COLO668 (cell line): Measurements from ENCODE around the gene ANKS1B.

Experiments
- DNase-seq: peaks from one replicate; lab custom pipeline; 2025; ENCODE audit not compliant: unreplicated experiment; lab: John Stamatoyannopoulos, UW

The ANKS1B gene

DNA sequence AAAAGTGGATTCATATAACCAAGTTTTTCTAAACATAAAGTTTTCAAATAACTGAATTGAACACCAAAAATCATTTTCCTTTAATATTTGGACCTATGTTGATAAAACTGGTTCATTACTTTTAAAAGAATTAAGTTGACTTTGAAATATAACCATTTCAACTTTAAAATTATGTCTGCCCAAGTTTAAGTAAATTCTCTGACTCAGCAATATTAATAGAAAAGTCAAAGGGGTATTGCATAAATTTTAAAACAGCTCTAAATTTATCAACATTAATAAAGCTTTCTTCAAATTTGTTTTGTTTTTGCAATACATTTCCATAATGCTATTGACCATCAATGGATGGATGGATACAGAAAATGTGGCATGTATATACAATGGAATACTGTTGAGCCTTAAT is 505.6 kb downstream of the ANKS1B start:
- no peak for DNase-seq

- DNase-seq, result no peak
These were observed 507.8 kb downstream of the ANKS1B start for GRCh38 chr12:99476956-99477355.

DNA sequence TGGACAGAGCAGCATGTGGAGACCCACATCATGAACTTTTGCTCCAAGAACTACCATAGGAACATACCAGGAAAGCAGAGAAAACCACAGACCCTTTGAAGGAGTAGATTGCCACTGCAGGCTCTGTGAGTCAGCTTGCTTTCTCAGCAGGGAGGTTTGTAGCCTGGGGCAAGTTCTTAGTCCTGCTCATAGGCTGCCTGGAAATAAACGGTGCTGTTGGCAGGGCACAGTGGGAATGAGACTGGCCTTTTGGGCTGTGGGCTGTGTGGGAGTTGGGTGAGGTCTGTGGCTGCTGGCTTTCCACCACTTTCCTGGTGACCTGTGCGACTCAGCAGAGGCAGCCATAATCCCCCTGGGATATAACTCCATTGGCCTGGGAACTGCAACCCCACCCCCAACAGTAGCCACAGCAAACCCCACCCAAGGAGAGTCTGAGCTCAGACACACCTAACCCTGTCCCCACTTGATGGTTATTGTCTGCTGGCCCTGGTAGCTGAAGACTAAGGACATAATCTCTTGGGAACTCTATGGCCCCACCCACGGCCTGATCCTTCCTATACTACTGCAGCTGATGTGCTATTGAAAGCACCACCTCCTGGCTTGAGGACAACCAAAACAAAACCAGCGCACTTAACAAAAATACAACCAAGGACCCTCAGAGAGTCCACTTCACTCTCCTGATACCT is 529.2 kb downstream of the ANKS1B start:
- DNase-seq, result no peak

- no peak for DNase-seq
These were observed 530.1 kb downstream of the ANKS1B start for GRCh38 chr12:99454539-99455172.

- no peak for DNase-seq
These were observed 530.7 kb downstream of the ANKS1B start for GRCh38 chr12:99453836-99454538.

GRCh38 chr12:99450036-99450630 is 534.6 kb downstream of the ANKS1B start:
- DNase-seq, result no peak

GRCh38 chr12:99444859-99445316 is 539.8 kb downstream of the ANKS1B start:
- no peak for DNase-seq

DNA sequence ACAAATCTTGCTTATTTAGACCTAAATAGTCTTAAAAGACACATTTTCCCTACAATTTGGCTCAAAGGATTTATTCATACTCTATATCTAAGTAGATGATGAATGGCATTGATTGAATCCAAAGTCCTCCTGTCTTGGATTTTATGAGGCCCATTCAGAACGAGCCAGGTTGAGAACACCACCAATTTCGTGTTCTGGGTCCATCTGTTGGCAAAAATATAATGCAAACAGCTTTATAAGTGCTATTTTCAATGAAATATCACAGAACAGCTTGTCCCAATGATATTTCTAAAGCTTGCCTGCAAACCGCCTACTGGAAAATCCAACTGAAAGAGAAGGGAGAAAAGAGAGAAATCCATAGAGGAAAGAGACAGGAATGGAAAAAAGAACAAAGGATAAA is 542.0 kb downstream of the ANKS1B start:
- no peak for DNase-seq

DNA sequence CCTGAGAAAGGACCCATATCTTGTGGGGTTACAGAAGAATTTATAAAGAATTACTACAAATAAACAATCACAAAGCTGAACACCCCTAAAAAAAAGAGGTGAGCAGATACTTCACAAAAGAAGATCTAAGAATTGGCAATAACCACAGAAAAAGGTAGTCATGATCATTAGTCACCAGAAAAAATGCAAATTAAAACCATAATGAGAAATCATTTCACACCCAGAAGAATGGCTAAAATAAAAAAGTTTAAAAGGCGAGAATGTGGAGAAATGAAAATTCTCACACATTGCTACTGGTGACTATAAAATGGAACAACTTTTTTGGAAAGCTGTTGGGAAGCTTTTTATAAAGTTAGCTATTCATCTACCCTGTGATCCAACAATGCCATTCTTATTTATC is 545.3 kb downstream of the ANKS1B start:
- DNase-seq, result no peak

- no peak for DNase-seq
These were observed 548.2 kb downstream of the ANKS1B start for GRCh38 chr12:99436584-99436983.

GRCh38 chr12:99435095-99435791 is 549.5 kb downstream of the ANKS1B start:
- DNase-seq, result no peak

DNA sequence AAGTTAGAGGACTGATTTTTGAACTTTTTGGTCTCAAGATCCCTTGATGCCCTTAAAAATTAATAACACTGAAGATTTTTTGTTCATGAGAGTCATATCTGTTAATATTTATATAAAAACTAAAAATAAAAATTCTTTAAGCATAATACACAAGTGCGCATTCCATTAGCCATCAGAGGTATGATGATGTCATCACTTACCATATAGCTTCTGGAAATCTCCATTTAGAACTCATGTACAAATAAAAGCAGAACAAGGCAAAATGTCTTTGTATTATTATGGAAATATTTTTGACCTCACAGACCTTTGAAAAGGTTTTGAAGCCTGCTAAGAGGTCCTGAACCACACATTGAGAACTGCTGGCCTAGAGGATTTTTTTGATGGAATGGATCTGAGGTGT is 551.6 kb downstream of the ANKS1B start:
- DNase-seq, result no peak

DNA sequence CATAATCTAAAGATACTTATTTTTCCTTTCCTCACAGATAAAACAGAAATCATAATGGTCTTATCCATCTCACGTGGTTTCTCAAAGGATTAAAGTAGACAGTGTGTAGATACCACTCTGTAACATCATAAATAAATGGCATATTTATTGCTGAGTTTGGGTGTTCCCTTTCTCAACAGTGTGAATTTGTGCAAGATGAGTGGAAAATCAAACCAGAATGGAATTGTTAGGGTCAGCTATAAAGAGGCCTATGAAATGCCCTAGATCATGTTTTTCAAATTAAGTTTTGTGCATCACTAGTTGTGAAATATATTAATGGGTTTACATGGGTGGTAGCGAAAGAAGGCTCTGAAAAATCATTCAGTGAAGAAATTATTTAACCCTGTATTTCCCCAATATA is 553.5 kb downstream of the ANKS1B start:
- DNase-seq, result no peak

GRCh38 chr12:99427104-99427503 is 557.6 kb downstream of the ANKS1B start:
- DNase-seq, result no peak

DNA sequence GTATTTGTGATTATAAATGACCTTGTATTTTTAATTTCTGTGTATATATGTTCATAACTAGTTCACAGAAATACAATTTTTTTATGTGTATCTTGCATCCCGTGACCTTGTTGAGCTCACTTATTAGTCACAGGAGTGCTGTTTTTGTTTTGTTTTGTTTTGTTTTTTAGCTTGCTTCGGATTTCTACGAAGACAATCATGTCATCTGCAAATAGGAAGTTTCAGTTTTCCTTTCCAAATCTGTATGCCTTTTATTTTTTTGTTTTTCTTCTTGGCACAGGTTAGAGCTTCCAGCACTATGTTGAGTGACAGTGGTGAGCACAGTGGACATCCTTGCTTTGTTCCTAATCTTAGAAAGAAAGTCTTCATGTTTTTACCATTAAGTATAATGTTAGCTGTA is 566.4 kb downstream of the ANKS1B start:
- no peak for DNase-seq

DNA sequence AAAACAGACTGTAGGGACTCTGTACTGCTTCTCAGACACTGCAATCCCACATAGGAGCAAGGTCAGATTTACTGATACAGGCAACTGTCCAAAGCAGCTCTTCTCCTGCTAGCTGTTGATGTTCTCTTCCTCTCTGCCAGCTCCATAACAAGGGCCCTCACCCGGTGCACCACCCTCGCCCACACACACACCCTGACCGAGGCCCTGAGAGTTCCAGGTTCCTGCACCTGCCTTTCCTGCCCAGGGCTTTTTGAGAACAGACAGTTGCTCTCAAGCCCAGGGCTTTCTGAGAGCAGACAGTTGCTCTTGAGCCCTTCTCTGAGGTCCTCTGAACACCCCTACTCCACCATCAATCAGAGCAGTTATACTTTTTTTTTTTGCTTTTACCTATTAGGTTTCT is 571.0 kb downstream of the ANKS1B start:
- DNase-seq, result no peak

DNA sequence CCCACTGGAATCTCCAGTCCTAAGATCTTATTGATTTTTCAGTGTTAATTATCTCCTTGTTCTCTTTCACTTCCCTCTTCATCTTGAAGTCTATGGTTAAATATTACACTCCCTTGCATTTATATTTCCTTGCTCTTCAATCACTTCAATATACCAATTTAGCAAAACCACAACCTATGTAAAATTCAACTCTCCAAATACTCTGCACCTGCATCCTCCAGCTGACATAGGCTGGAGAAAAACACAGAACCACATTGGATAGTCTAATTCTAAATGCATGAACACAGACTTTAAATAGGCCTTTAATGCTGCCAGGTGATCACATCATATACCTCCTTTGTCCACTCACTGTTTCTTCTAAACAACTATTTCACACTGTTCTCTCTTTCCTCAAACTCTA is 591.0 kb downstream of the ANKS1B start:
- no peak for DNase-seq

GRCh38 chr12:99392091-99392850 is 592.5 kb downstream of the ANKS1B start:
- DNase-seq, result no peak

GRCh38 chr12:99390707-99391106 is 594.0 kb downstream of the ANKS1B start:
- DNase-seq, result no peak

DNA sequence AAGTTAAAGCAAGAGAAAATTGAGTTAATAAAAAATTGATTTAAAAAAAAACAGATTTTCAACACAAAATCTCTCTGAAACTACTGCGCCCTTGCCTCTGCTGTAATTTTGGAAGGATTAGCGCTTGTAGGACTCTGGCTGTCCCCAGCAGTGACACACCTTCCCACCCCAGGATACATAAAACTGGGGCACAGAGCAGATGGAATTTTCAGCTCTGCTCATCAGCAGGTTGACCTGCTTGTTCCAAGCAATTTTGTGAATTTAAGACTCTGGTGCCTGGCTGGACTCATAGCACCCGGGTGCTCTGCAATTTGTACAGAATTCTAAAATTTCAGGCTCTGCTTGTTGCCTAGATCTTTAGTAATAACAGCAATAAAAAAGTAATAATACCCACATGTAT is 595.0 kb downstream of the ANKS1B start:
- no peak for DNase-seq
